ENCODE data around the gene TET3.

TET3 gene

GRCh38 chr2:74024216-74024615 is 39.5 kb downstream of the TET3 start:
- no peak for TF ChIP-seq CTCF (IDR thresholded peaks at IDR 0.05; ENCODE audit: insufficient read depth, low read length, poor library complexity, severe bottlenecking)
- no peak for DNase-seq (ENCODE audit: extremely low read depth, insufficient read length)
- H3K36me3 ChIP-seq (ENCODE audit: control insufficient read depth, insufficient read depth, low read length): peaks cover 4% of the 10 kb centered on the region; the same call in 1 of the 2 replicates
- no peak overlapping the region for H3K4me3 ChIP-seq (replicated peaks; ENCODE audit: low read depth, low read length)
- H3K27me3 ChIP-seq (replicated peaks; ENCODE audit: control insufficient read depth, insufficient read depth, low read length): no peaks in the 10 kb centered on the region

- no peak overlapping the region for H3K4me3 ChIP-seq (replicated peaks; ENCODE audit: low read depth, low read length)
Observed at GRCh38 chr2:74025971-74026612, 41.4 kb downstream of the TET3 start.

GRCh38 chr2:74026687-74027241 is 42.1 kb downstream of the TET3 start:
- no peak overlapping the region for H3K4me3 ChIP-seq (replicated peaks; ENCODE audit: low read depth, low read length)
- no peak for TF ChIP-seq CTCF (IDR thresholded peaks at IDR 0.05; ENCODE audit: insufficient read depth, low read length, poor library complexity, severe bottlenecking)
- DNase-seq (ENCODE audit: extremely low read depth, insufficient read length): no peak
- 0 out of 2 replicates have a peak, but pooled peaks cover 1% of the 10 kb centered on the region for H3K36me3 ChIP-seq (ENCODE audit: control insufficient read depth, insufficient read depth, low read length)
- no peaks in the 10 kb centered on the region for H3K27me3 ChIP-seq (replicated peaks; ENCODE audit: control insufficient read depth, insufficient read depth, low read length)

More at GRCh38 chr2:74025971-74026612, 41.4 kb downstream of the TET3 start:
- Histone ChIP-seq H3K36me3 (ENCODE audit: control insufficient read depth, insufficient read depth, low read length) (0 out of 2 replicates have a peak, but pooled peaks cover 1% of the 10 kb centered on the region), H3K27me3 (replicated peaks; ENCODE audit: control insufficient read depth, insufficient read depth, low read length) (no peaks in the 10 kb centered on the region)
- no peak for TF ChIP-seq CTCF (IDR thresholded peaks at IDR 0.05; ENCODE audit: insufficient read depth, low read length, poor library complexity, severe bottlenecking)
- DNase-seq (ENCODE audit: extremely low read depth, insufficient read length): no peak

GRCh38 chr2:74027496-74027895 is 42.8 kb downstream of the TET3 start:
- H3K4me3 ChIP-seq (replicated peaks; ENCODE audit: low read depth, low read length): no peak overlapping the region
- H3K27me3 ChIP-seq (replicated peaks; ENCODE audit: control insufficient read depth, insufficient read depth, low read length): no peaks in the 10 kb centered on the region
- DNase-seq (ENCODE audit: extremely low read depth, insufficient read length): no peak
- 0 out of 2 replicates have a peak, but pooled peaks cover 1% of the 10 kb centered on the region for H3K36me3 ChIP-seq (ENCODE audit: control insufficient read depth, insufficient read depth, low read length)
- no peak for TF ChIP-seq CTCF (IDR thresholded peaks at IDR 0.05; ENCODE audit: insufficient read depth, low read length, poor library complexity, severe bottlenecking)

GRCh38 chr2:74028290-74028689 is 43.6 kb downstream of the TET3 start:
- H3K4me3 ChIP-seq (replicated peaks; ENCODE audit: low read depth, low read length): no peak overlapping the region
- 0 out of 2 replicates have a peak, but pooled peaks cover 1% of the 10 kb centered on the region for H3K36me3 ChIP-seq (ENCODE audit: control insufficient read depth, insufficient read depth, low read length)
- no peaks in the 10 kb centered on the region for H3K27me3 ChIP-seq (replicated peaks; ENCODE audit: control insufficient read depth, insufficient read depth, low read length)
- no peak for TF ChIP-seq CTCF (IDR thresholded peaks at IDR 0.05; ENCODE audit: insufficient read depth, low read length, poor library complexity, severe bottlenecking)
- no peak for DNase-seq (ENCODE audit: extremely low read depth, insufficient read length)

Data from GM06990 (cell line).